ENCODE measurements around the gene NETO2.

GRCh38 chr16:47109361-47109760, 34.4 kb downstream of the NETO2 start:
- TF ChIP-seq ZC3H10 (CRISPR knock-in tag; IDR thresholded peaks at IDR 0.05) (no peak), RARB (CRISPR knock-in tag; IDR thresholded peaks at IDR 0.05) (no peak), PATZ1 (CRISPR knock-in tag; IDR thresholded peaks at IDR 0.05; ENCODE audit: borderline replicate concordance) (no peak), CREB5 (CRISPR knock-in tag; IDR thresholded peaks at IDR 0.05; ENCODE audit: low read depth) (no peak), ARNTL (CRISPR knock-in tag; IDR thresholded peaks at IDR 0.05; ENCODE audit: borderline replicate concordance, low read depth) (no peak), BACH2 (CRISPR knock-in tag; IDR thresholded peaks at IDR 0.05; ENCODE audit: borderline replicate concordance) (no peak), CSDC2 (CRISPR knock-in tag; IDR thresholded peaks at IDR 0.05) (no peak), ZFP3 (CRISPR knock-in tag; IDR thresholded peaks at IDR 0.05) (no peak), PPARA (CRISPR knock-in tag; IDR thresholded peaks at IDR 0.05; ENCODE audit: borderline replicate concordance) (no peak)
